Measurements from ENCODE around the gene GADD45B.

- TF ChIP-seq, protein P1, sequence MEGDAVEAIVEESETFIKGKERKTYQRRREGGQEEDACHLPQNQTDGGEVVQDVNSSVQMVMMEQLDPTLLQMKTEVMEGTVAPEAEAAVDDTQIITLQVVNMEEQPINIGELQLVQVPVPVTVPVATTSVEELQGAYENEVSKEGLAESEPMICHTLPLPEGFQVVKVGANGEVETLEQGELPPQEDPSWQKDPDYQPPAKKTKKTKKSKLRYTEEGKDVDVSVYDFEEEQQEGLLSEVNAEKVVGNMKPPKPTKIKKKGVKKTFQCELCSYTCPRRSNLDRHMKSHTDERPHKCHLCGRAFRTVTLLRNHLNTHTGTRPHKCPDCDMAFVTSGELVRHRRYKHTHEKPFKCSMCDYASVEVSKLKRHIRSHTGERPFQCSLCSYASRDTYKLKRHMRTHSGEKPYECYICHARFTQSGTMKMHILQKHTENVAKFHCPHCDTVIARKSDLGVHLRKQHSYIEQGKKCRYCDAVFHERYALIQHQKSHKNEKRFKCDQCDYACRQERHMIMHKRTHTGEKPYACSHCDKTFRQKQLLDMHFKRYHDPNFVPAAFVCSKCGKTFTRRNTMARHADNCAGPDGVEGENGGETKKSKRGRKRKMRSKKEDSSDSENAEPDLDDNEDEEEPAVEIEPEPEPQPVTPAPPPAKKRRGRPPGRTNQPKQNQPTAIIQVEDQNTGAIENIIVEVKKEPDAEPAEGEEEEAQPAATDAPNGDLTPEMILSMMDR (IDR thresholded peaks at IDR 0.05; ENCODE audit: extremely low read depth in 1 of 2, insufficient read depth in 1 of 2, low read depth in 1 of 2, low read length in 2 of 2): no peak
- no peak for TF ChIP-seq EZH2 (IDR thresholded peaks at IDR 0.05; ENCODE audit: borderline replicate concordance, low read depth, low read length, severe bottlenecking)
- no peak for TF ChIP-seq POLR2AphosphoS5 (IDR thresholded peaks at IDR 0.05; ENCODE audit: insufficient read depth, low read depth, low read length)
- no peak for TF ChIP-seq POLR2A (IDR thresholded peaks at IDR 0.05; ENCODE audit: low read depth, low read length)
- no peak for TF ChIP-seq MYC (IDR thresholded peaks at IDR 0.05; ENCODE audit: low read depth, low read length)
- TF ChIP-seq, protein P2, sequence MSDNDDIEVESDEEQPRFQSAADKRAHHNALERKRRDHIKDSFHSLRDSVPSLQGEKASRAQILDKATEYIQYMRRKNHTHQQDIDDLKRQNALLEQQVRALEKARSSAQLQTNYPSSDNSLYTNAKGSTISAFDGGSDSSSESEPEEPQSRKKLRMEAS (IDR thresholded peaks at IDR 0.05; ENCODE audit: insufficient read depth, insufficient read length): no peak
Measured at GRCh38 chr19:2431318-2432055, 44.4 kb upstream of the GADD45B start.

Data from endothelial cell of umbilical vein (primary cell).